Fibroblast of lung (primary cell): ENCODE data around the gene LONP2. TPM values are rescaled to one million over a fixed set of nuclear protein-coding genes. Genes with fewer than 3 reads are reported as not detected.
A peak's percentile ranks its signal among the peaks of the same experiment; 100 is the strongest.

Source experiments
- DNase-seq, 2 donors: peaks; one replicate each; pipeline versions ENCODE4 v3.0.0 to v3.0.0-alpha.2; 2010; ENCODE audit warnings: low read depth in 2 of 2
- H2AFZ ChIP-seq: 2 replicates; pipeline ENCODE4 v1.5.1; 2012; ENCODE audit warnings: low read length, control low read depth, inconsistent platforms
- H3K27ac ChIP-seq: 2 replicates; pipeline ENCODE4 v1.5.1; 2011; ENCODE audit warnings: low read length, control low read depth; ENCODE audit not compliant: insufficient read depth
- H3K27me3 ChIP-seq: 2 replicates; pipeline ENCODE4 v1.5.1; 2011; ENCODE audit warnings: mild to moderate bottlenecking, low read length; ENCODE audit not compliant: control insufficient read depth, insufficient read depth
- H3K36me3 ChIP-seq: 2 replicates; pipeline ENCODE4 v1.5.1; 2011; ENCODE audit warnings: low read length; ENCODE audit not compliant: control insufficient read depth, insufficient read depth
- H3K4me1 ChIP-seq: 2 replicates; pipeline ENCODE4 v1.5.1; 2011; ENCODE audit warnings: low read length; ENCODE audit not compliant: control insufficient read depth, insufficient read depth; ENCODE audit errors: extremely low read depth
- H3K4me2 ChIP-seq: 2 replicates; pipeline ENCODE4 v1.5.1; 2011; ENCODE audit warnings: low read length, control low read depth; ENCODE audit not compliant: insufficient read depth; ENCODE audit errors: extremely low read depth
- H3K4me3 ChIP-seq, 4 experiments: fragments of 200-600 bp in 1 of 4; sonication (generic) in 1 of 4; replicated peaks in 1 of 4; 2 replicates each; pipeline ENCODE4 v1.5.1; 2011 to 2016; ENCODE audit warnings: low read length in 4 of 4, low read depth in 3 of 4, mild to moderate bottlenecking in 3 of 4, control low read depth in 2 of 4, inconsistent platforms in 1 of 4, mixed read lengths in 1 of 4; ENCODE audit not compliant: insufficient read depth in 1 of 4; ENCODE audit errors: control extremely low read depth in 1 of 4
- H3K79me2 ChIP-seq: 2 replicates; pipeline ENCODE4 v1.5.1; 2012; ENCODE audit warnings: mild to moderate bottlenecking, low read length, inconsistent platforms; ENCODE audit not compliant: control insufficient read depth, insufficient read depth
- H3K9ac ChIP-seq: 2 replicates; pipeline ENCODE4 v1.5.1; 2011; ENCODE audit warnings: mild to moderate bottlenecking, low read length, control low read depth; ENCODE audit not compliant: insufficient read depth
- H3K9me3 ChIP-seq: 2 replicates; pipeline ENCODE4 v1.5.1; 2012; ENCODE audit warnings: low read depth, low read length; ENCODE audit not compliant: control insufficient read depth, insufficient read depth
- H4K20me1 ChIP-seq: 2 replicates; pipeline ENCODE4 v1.5.1; 2011; ENCODE audit warnings: low read length; ENCODE audit not compliant: control insufficient read depth, insufficient read depth; ENCODE audit errors: extremely low read depth
- EZH2 ChIP-seq: IDR thresholded peaks from 2 replicates; pipeline ENCODE4 v1.5.1; 2012; ENCODE audit warnings: low read length, control low read depth, mild to moderate bottlenecking; ENCODE audit errors: missing control alignments
- polyA minus RNA-seq: library from RNA; depleted of rRNA, polyadenylated mRNA; stranded (reverse); fragments of >200 nt; gene quantifications from 2 replicates; pipeline ENCODE4 v1.2.3, GENCODE V29; 2011; ENCODE audit warnings: low replicate concordance
- polyA plus RNA-seq, 2 donors: library from polyadenylated mRNA; depleted of rRNA in 1 of 2; stranded (reverse) in 1 of 2; unstranded in 1 of 2; fragments of >200 nt; gene quantifications; 2 replicates each; pipeline ENCODE4 v1.2.1, GENCODE V29; 2011 to 2012; ENCODE audit warnings: missing spikeins in 1 of 2
- total RNA-seq: library from RNA; depleted of rRNA; stranded (reverse); fragments of >200 nt; gene quantifications from 2 replicates; pipeline ENCODE4 v1.2.1, GENCODE V29; 2014
- TF ChIP-seq, protein P1 (sequence below), 2 donors: IDR thresholded peaks in 1 of 2; conservative IDR thresholded peaks in 1 of 2; 1 replicate in 1 of 2; 2 replicates in 1 of 2; pipeline ENCODE4 v1.5.1; 2011 to 2012; ENCODE audit warnings: low read length in 2 of 2, control low read depth in 1 of 2, inconsistent platforms in 1 of 2, low read depth in 1 of 2, mild to moderate bottlenecking in 1 of 2

The LONP2 gene
- total RNA-seq (50.3 and 60.8 TPM in 2 replicates), polyA plus RNA-seq (38.4 and 44.0 TPM in 2 replicates), polyA minus RNA-seq (31.7 and 36.8 TPM in 2 replicates)
- polyA plus RNA-seq (2012): 33.0 and 33.1 TPM in 2 replicates

- no peaks in the 10 kb centered on the region for H3K4me1 ChIP-seq
- H3K79me2 ChIP-seq: peaks cover 45% of the 10 kb centered on the region
- H3K27ac ChIP-seq: peak within 1 kb of the TSS; percentile 66
These were observed at the start of gene LONP2 for GRCh38 chr16:48244080-48244862. Gene LONP2, plus strand, starts transcription at chr16:48244300. Its CDS starts 89 bp downstream, at chr16:48244389.

GRCh38 chr16:48194828-48195556 lies 49.1 kb upstream of the LONP2 start:
- no peak overlapping the region for H3K9ac ChIP-seq
- no peak for TF ChIP-seq EZH2
- TF ChIP-seq, protein P1, sequence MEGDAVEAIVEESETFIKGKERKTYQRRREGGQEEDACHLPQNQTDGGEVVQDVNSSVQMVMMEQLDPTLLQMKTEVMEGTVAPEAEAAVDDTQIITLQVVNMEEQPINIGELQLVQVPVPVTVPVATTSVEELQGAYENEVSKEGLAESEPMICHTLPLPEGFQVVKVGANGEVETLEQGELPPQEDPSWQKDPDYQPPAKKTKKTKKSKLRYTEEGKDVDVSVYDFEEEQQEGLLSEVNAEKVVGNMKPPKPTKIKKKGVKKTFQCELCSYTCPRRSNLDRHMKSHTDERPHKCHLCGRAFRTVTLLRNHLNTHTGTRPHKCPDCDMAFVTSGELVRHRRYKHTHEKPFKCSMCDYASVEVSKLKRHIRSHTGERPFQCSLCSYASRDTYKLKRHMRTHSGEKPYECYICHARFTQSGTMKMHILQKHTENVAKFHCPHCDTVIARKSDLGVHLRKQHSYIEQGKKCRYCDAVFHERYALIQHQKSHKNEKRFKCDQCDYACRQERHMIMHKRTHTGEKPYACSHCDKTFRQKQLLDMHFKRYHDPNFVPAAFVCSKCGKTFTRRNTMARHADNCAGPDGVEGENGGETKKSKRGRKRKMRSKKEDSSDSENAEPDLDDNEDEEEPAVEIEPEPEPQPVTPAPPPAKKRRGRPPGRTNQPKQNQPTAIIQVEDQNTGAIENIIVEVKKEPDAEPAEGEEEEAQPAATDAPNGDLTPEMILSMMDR (conservative IDR thresholded peaks at IDR 0.05 in 1 of 2, IDR thresholded peaks at IDR 0.05 in 1 of 2; ENCODE audit: low read depth in 1 of 2, low read length in 2 of 2): no peak
- H3K4me1 ChIP-seq: no peaks in the 10 kb centered on the region
- no peak overlapping the region for H3K4me2 ChIP-seq
- no peak overlapping the region for H3K27ac ChIP-seq
- H3K27me3 ChIP-seq: no peaks in the 10 kb centered on the region
- no peak overlapping the region for H2AFZ ChIP-seq
- H3K4me3 ChIP-seq: no peak overlapping the region
- peak; percentile 35 to 61 for DNase-seq
- no peaks in the 10 kb centered on the region for H3K79me2 ChIP-seq
- H4K20me1 ChIP-seq: no peaks in the 10 kb centered on the region
- H3K9me3 ChIP-seq: no peaks in the 10 kb centered on the region
- no peaks in the 10 kb centered on the region for H3K36me3 ChIP-seq

More at GRCh38 chr16:48244080-48244862, at the start of gene LONP2:
- Histone ChIP-seq H4K20me1 (no peaks in the 10 kb centered on the region), H3K27me3 (no peaks in the 10 kb centered on the region), H3K4me3 (peak within 1 kb of the TSS; percentile 32 to 99 (median 70)), H2AFZ (peak within 1 kb of the TSS; percentile 77), H3K36me3 (no peaks in the 10 kb centered on the region), H3K9ac (peak within 1 kb of the TSS; percentile 83), H3K4me2 (peak within 1 kb of the TSS; percentile 94), H3K9me3 (no peaks in the 10 kb centered on the region)
- peak; percentile 88 to 89 for DNase-seq
- TF ChIP-seq, protein P1 (conservative IDR thresholded peaks at IDR 0.05 in 1 of 2, IDR thresholded peaks at IDR 0.05 in 1 of 2; ENCODE audit: low read depth in 1 of 2, low read length in 2 of 2): no peak
- TF ChIP-seq EZH2: no peak

DNA sequence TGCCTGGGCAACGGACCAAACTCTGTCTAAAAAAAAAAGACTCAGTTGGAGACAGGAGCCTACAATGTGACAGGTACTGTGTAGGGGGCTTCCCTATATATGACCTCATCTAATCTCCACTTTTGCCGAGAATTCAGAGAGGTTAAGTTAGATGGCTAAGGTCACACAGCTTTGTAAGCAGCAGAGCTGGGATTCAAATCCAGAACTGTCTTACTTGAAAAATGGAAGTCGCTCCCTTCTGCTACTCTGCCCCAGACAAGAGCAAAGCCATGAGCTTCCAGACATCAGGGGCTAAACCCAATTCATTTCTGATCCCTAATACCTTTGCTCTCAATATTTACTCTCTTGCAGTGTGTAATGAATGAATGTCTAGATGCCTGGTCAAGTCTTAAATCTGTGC lies 46.8 kb upstream of the LONP2 start:
- no peak overlapping the region for H2AFZ ChIP-seq
- no peaks in the 10 kb centered on the region for H3K9me3 ChIP-seq
- no peak for TF ChIP-seq EZH2
- TF ChIP-seq, protein P1 (conservative IDR thresholded peaks at IDR 0.05 in 1 of 2, IDR thresholded peaks at IDR 0.05 in 1 of 2; ENCODE audit: low read depth in 1 of 2, low read length in 2 of 2): no peak
- H3K36me3 ChIP-seq: no peaks in the 10 kb centered on the region
- H4K20me1 ChIP-seq: no peaks in the 10 kb centered on the region
- no peak overlapping the region for H3K4me3 ChIP-seq
- H3K4me2 ChIP-seq: no peak overlapping the region
- no peak overlapping the region for H3K9ac ChIP-seq
- no peak for DNase-seq
- no peaks in the 10 kb centered on the region for H3K27me3 ChIP-seq
- H3K27ac ChIP-seq: no peak overlapping the region
- H3K79me2 ChIP-seq: no peaks in the 10 kb centered on the region
- no peaks in the 10 kb centered on the region for H3K4me1 ChIP-seq
